Esophagus squamous epithelium (tissue), 4 donors: Measurements from ENCODE around the gene DUSP22.

ENCODE experiments used
- CTCF ChIP-seq, 6 experiments: fragments of 450-650 bp in 4 of 6; fragments of 200-600 bp in 2 of 6; sonication (generic) in 2 of 6; IDR thresholded peaks; one replicate each; pipeline ENCODE4 v1.5.1; 2016 to 2019; ENCODE audit warnings: antibody characterized with exemption in 6 of 6, mild to moderate bottlenecking in 4 of 6, moderate library complexity in 4 of 6
- POLR2A ChIP-seq, 4 donors: fragments of 450-650 bp; IDR thresholded peaks; one replicate each; pipeline ENCODE4 v1.6.1; 2017; ENCODE audit warnings: antibody characterized with exemption in 4 of 4, mild to moderate bottlenecking in 4 of 4, moderate library complexity in 3 of 4

GRCh38 chr6:282177-282866 lies 10.0 kb upstream of the DUSP22 start:
- TF ChIP-seq CTCF (IDR thresholded peaks at IDR 0.05) (no peak), POLR2A (IDR thresholded peaks at IDR 0.05) (no peak)
